Transverse colon (tissue), 4 donors: Measurements from ENCODE around the gene SLC10A3. TPM values are rescaled to one million over a fixed set of nuclear protein-coding genes. Genes with fewer than 3 reads are reported as not detected.

Source experiments
- DNase-seq: peaks from one replicate; pipeline ENCODE4 v3.0.0-alpha.2; 2019
- H3K27ac ChIP-seq, 4 donors: fragments of 200-600 bp; sonication (generic); 2 replicates each; pipeline ENCODE4 v1.5.1; 2016 to 2018; ENCODE audit warnings: inconsistent platforms in 4 of 4
- H3K27me3 ChIP-seq: fragments of 200-600 bp; sonication (generic); 2 replicates; pipeline ENCODE4 v1.5.1; 2017; ENCODE audit warnings: inconsistent platforms
- H3K36me3 ChIP-seq, 4 donors: fragments of 200-600 bp; sonication (generic); 2 replicates each; pipeline ENCODE4 v1.5.1; 2017 to 2019; ENCODE audit warnings: inconsistent platforms in 4 of 4
- H3K4me1 ChIP-seq, 4 donors: fragments of 200-600 bp; sonication (generic); 2 replicates each; pipeline ENCODE4 v1.5.1; 2017 to 2020; ENCODE audit warnings: inconsistent platforms in 4 of 4
- H3K4me3 ChIP-seq, 4 donors: fragments of 200-600 bp; sonication (generic); 1 replicate in 1 of 4; 2 replicates in 3 of 4; pipeline versions ENCODE4 v1.5.1 to v1.6.1; 2017 to 2019; ENCODE audit warnings: inconsistent platforms in 4 of 4
- H3K9me3 ChIP-seq, 2 donors: fragments of 200-600 bp; sonication (generic); 2 replicates each; pipeline ENCODE4 v1.5.1; 2017 to 2019; ENCODE audit warnings: inconsistent platforms in 2 of 2
- EP300 ChIP-seq: sonication (generic); formaldehyde crosslinking; IDR thresholded peaks from one replicate; pipeline ENCODE4 v1.6.1; 2017; ENCODE audit warnings: antibody characterized with exemption, low read depth
- POLR2A ChIP-seq: fragments of 450-650 bp; IDR thresholded peaks from one replicate; pipeline ENCODE4 v1.6.1; 2016; ENCODE audit warnings: antibody characterized with exemption, mild to moderate bottlenecking, moderate library complexity
- POLR2AphosphoS5 ChIP-seq, 3 donors: sonication (generic); formaldehyde crosslinking; IDR thresholded peaks; one replicate each; pipeline ENCODE4 v1.6.1; 2016; ENCODE audit warnings: antibody characterized with exemption in 3 of 3
- WGBS, 2 donors: methylation state at CpG; one replicate each; pipeline ENCODE4 v1.1.5; 2018; ENCODE audit warnings: low coverage in 1 of 2; 5-methylcytosine and 5-hydroxymethylcytosine counted together
- in situ Hi-C, 4 donors: fragments of 200-750 bp; cut with MboI; loops; one replicate each; pipeline versions ENCODE4 v1.15.0 to v1.15.1; 2017; ENCODE audit warnings: low sequenced_read_pairs in 3 of 4, low pct_ligation_motif_present in 1 of 4, low pct_unique_long_range_greater_than_20kb in 1 of 4
- intact Hi-C: fragments of 100-400 bp; cut with DNase I; formaldehyde crosslinking; loops from one replicate; pipeline ENCODE4 v1.15.1; 2023; ENCODE audit warnings: low total_unique reads
- total RNA-seq, 4 donors: library from RNA; depleted of rRNA; stranded (reverse); fragments of >200 nt; gene quantifications; one replicate each; pipeline ENCODE4 v1.1.0, GENCODE V29; 2016
- TF ChIP-seq, protein P1 (sequence below), 5 experiments: fragments of 200-600 bp in 3 of 5; fragments of 450-650 bp in 2 of 5; sonication (generic) in 3 of 5; IDR thresholded peaks; 1 replicate in 2 of 5; 2 replicates in 3 of 5; pipeline ENCODE4 v1.5.1; 2016 to 2017; ENCODE audit warnings: antibody characterized with exemption in 5 of 5, inconsistent platforms in 3 of 5, mild to moderate bottlenecking in 2 of 5, moderate library complexity in 1 of 5

SLC10A3 gene
- total RNA-seq, 4 donors from 2014 or later, result 26.7 to 117 (median 34.4) TPM

DNA sequence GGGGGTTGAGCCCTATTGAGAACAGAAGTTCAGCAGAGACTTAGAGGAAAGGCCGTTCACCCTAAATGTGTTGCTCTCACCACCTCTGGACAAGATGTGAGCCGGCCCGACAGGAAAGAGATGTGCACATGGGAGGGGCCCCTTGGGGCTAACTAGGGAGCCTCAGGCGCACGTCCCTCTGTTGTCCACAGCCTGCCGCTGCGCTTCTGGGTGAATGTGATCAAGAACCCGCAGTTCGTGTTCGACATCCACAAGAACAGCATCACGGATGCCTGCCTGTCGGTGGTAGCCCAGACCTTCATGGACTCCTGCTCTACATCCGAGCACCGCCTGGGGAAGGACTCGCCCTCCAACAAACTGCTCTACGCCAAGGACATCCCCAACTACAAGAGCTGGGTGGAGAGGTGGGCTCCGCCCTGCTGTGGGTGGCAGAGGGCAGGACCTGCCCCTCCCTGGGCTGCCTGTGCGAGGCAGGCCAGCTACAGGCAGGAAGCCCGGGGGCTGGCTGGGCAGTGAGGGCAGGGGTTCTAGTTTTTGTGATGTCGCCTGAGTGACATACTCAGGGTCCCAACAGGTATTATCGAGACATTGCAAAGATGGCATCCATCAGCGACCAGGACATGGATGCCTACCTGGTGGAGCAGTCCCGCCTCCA, 19.4 kb downstream of the SLC10A3 start:
- no peak for TF ChIP-seq POLR2A
- TF ChIP-seq, protein P1, sequence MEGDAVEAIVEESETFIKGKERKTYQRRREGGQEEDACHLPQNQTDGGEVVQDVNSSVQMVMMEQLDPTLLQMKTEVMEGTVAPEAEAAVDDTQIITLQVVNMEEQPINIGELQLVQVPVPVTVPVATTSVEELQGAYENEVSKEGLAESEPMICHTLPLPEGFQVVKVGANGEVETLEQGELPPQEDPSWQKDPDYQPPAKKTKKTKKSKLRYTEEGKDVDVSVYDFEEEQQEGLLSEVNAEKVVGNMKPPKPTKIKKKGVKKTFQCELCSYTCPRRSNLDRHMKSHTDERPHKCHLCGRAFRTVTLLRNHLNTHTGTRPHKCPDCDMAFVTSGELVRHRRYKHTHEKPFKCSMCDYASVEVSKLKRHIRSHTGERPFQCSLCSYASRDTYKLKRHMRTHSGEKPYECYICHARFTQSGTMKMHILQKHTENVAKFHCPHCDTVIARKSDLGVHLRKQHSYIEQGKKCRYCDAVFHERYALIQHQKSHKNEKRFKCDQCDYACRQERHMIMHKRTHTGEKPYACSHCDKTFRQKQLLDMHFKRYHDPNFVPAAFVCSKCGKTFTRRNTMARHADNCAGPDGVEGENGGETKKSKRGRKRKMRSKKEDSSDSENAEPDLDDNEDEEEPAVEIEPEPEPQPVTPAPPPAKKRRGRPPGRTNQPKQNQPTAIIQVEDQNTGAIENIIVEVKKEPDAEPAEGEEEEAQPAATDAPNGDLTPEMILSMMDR (IDR thresholded peaks at IDR 0.05), result no peak
- TF ChIP-seq EP300, result no peak
- TF ChIP-seq POLR2AphosphoS5 (IDR thresholded peaks at IDR 0.05), result no peak
- in situ Hi-C loops (no loop called here), intact Hi-C loops (no loop called here)
- no peaks in the 10 kb centered on the region for H3K4me1 ChIP-seq
- no peak for DNase-seq
- no peaks in the 10 kb centered on the region for H3K27me3 ChIP-seq
- no peak overlapping the region for H3K27ac ChIP-seq
- H3K36me3 ChIP-seq, result no peaks in the 10 kb centered on the region
- no peak overlapping the region for H3K4me3 ChIP-seq
- no peaks in the 10 kb centered on the region for H3K9me3 ChIP-seq
- WGBS, 2 donors, result 87% methylated on average over 20 of the region's 23 CpGs; no CpG with 5 or more reads in 1 of the 2 donors

DNA sequence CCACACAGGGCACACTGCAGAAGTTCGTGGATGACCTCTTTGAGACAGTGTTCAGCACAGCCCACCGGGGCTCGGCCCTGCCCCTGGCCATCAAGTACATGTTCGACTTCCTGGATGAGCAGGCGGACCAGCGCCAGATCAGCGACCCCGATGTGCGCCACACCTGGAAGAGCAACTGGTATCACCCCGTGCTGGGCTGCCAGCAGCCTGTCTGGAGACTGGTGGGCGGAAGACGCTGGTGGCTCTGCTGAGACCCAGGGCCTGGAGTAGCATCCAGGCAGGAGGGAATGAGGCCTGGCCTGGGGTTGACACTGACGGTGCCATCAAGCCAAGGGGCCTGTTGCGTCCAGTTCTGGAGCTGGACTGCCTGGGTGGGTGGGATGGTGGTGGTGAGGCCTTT, 20.0 kb downstream of the SLC10A3 start:
- no peak for DNase-seq
- Histone ChIP-seq H3K36me3 (no peaks in the 10 kb centered on the region), H3K9me3 (no peaks in the 10 kb centered on the region), H3K4me1 (no peaks in the 10 kb centered on the region), H3K27me3 (no peaks in the 10 kb centered on the region), H3K4me3 (no peak overlapping the region), H3K27ac (no peak overlapping the region)
- TF ChIP-seq EP300, result no peak
- TF ChIP-seq, protein P1 (IDR thresholded peaks at IDR 0.05), result no peak
- TF ChIP-seq POLR2AphosphoS5 (IDR thresholded peaks at IDR 0.05), result no peak
- no peak for TF ChIP-seq POLR2A
- intact Hi-C loops (no loop called here), in situ Hi-C loops (no loop called here)
- WGBS, 2 donors, result 89% methylated on average over 14 of the region's 14 CpGs; no CpG with 5 or more reads in 1 of the 2 donors

DNA sequence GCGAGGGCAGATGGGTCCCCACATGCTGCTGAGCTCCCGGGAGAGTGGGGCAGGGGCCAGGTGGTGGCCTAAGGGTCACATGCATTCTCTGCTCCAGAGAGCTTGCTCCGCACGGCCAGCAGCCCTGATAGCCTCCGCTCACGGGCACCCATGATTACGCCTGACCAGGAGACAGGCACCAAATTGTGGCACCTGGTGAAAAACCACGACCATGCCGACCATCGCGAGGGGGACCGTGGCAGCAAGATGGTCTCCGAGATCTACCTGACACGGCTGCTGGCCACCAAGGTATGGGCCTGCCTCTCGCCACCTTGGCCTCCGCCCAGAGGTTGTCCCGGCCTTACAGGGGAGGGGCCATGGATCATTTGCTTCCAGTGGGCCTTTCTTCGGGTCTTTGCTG, 20.5 kb downstream of the SLC10A3 start:
- H3K4me1 ChIP-seq, result no peaks in the 10 kb centered on the region
- H3K36me3 ChIP-seq, result no peaks in the 10 kb centered on the region
- H3K4me3 ChIP-seq, result no peak overlapping the region
- no peaks in the 10 kb centered on the region for H3K27me3 ChIP-seq
- TF ChIP-seq POLR2AphosphoS5 (IDR thresholded peaks at IDR 0.05) (no peak), EP300 (no peak), POLR2A (no peak)
- TF ChIP-seq, protein P1 (IDR thresholded peaks at IDR 0.05), result no peak
- no peak for DNase-seq
- WGBS, 2 donors, result 90% methylated on average over 18 of the region's 18 CpGs; no CpG with 5 or more reads in 1 of the 2 donors
- no peaks in the 10 kb centered on the region for H3K9me3 ChIP-seq
- in situ Hi-C loops (no loop called here), intact Hi-C loops (no loop called here)
- H3K27ac ChIP-seq, result no peak overlapping the region

DNA sequence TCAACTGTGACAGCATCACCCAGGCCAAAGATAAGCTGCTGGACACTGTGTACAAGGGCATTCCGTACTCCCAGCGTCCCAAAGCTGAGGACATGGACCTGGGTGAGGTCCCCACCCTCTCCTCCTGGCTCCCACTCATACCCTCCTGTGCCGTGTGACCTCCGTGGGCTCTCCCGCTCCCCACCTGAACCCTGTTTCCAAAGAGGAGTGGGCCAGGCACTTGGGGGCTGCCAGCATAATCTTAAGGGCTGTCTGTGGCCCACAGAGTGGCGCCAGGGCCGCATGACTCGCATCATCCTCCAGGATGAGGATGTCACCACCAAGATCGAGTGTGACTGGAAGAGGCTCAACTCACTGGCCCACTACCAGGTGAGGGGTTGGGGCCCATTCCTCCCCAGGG, 21.3 kb downstream of the SLC10A3 start:
- no peaks in the 10 kb centered on the region for H3K9me3 ChIP-seq
- no peak for TF ChIP-seq POLR2AphosphoS5 (IDR thresholded peaks at IDR 0.05)
- TF ChIP-seq POLR2A, result no peak
- no peak for TF ChIP-seq EP300
- TF ChIP-seq, protein P1 (IDR thresholded peaks at IDR 0.05), result no peak
- DNase-seq, result no peak
- no peaks in the 10 kb centered on the region for H3K4me1 ChIP-seq
- intact Hi-C loops, result no loop called here
- H3K36me3 ChIP-seq, result no peaks in the 10 kb centered on the region
- no peaks in the 10 kb centered on the region for H3K27me3 ChIP-seq
- WGBS, 2 donors, result 95% methylated on average over 9 of the region's 9 CpGs; no CpG with 5 or more reads in 1 of the 2 donors
- in situ Hi-C loops, result no loop called here
- no peak overlapping the region for H3K27ac ChIP-seq
- no peak overlapping the region for H3K4me3 ChIP-seq
